CD4-positive, alpha-beta T cell treated with Interleukin-17A for 1 hour (primary cell): ENCODE results near the gene CISH.

Experiments used
- DNase-seq: peaks from one replicate; pipeline ENCODE4 v3.0.0-alpha.2; 2020

The CISH gene

GRCh38 chr3:50568947-50569749, 42.4 kb downstream of the CISH start, which contains the start of gene HEMK1:
Gene HEMK1, plus strand, starts transcription at chr3:50569522. Its CDS starts 1,583 bp downstream, at chr3:50571105.
- DNase-seq: peak; percentile 94

GRCh38 chr3:50567386-50568167, 44.0 kb downstream of the CISH start, which contains the start of gene C3orf18:
Gene C3orf18, minus strand, starts transcription at chr3:50567747. Its CDS starts 2,048 bp downstream, at chr3:50565699.
- peak; percentile 96 for DNase-seq

DNA sequence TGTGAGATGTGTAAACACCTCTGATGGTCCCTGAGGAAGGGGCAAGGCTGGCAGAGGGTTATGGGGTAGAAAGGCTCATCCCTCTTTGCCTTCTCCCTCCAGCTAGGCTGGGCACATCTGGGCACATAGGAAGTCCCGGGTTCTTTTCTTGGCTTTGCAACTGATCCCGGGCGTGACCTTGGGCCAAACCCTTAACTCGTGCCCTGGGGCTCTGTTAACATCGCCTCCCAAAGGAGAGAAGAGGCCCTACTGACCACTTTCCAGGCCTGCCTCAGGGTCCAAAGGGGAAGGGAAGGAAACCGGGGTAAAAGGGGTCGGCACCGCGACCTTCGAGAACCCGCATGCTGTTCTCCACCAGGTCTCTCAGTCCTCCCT, 44.6 kb downstream of the CISH start:
- DNase-seq: no peak

DNA sequence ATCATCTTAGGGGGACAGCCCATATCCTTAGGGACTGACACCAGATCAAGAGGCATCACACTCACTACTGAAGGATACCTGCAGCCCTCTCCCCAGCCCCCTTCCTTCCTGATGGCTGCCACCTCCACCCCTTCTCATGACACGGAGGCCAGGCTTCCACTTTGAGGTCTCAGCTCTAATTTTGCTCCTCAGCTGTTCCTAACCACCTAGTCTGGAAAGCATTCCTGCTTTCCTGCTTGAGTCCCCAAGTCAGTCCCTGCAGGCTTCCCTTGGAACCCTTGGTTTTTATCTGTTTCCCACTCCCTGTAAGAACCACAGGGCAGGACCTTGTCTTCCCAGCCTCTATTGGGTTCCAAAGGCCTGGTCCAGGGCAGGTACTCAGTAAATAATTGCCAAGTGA, 47.3 kb downstream of the CISH start:
- DNase-seq: no peak

- DNase-seq: no peak
These were observed 47.7 kb downstream of the CISH start for GRCh38 chr3:50563867-50564266.

- no peak for DNase-seq
These were observed 48.7 kb downstream of the CISH start for GRCh38 chr3:50562861-50563260.

GRCh38 chr3:50559702-50560101, 51.9 kb downstream of the CISH start:
- no peak for DNase-seq

- no peak for DNase-seq
These were observed 53.7 kb downstream of the CISH start for GRCh38 chr3:50557915-50558314.

GRCh38 chr3:50557106-50557505, 54.5 kb downstream of the CISH start:
- no peak for DNase-seq
